Activated gamma-delta T cell treated with anti-CD3 and anti-CD28 coated beads, Interleukin-2, amount 50 U/mL, for 16 hours (primary cell): ENCODE results near the gene RDH13.
"Not testable (repeated sequence)": the region's sequence is repeated elsewhere in the genome, so short reads cannot be mapped to it uniquely, and the experiment has no call there.

Experiments used
- DNase-seq: peaks from one replicate; pipeline ENCODE4 v3.0.0-alpha.2; 2020; ENCODE audit warnings: low read depth

RDH13 gene

DNA sequence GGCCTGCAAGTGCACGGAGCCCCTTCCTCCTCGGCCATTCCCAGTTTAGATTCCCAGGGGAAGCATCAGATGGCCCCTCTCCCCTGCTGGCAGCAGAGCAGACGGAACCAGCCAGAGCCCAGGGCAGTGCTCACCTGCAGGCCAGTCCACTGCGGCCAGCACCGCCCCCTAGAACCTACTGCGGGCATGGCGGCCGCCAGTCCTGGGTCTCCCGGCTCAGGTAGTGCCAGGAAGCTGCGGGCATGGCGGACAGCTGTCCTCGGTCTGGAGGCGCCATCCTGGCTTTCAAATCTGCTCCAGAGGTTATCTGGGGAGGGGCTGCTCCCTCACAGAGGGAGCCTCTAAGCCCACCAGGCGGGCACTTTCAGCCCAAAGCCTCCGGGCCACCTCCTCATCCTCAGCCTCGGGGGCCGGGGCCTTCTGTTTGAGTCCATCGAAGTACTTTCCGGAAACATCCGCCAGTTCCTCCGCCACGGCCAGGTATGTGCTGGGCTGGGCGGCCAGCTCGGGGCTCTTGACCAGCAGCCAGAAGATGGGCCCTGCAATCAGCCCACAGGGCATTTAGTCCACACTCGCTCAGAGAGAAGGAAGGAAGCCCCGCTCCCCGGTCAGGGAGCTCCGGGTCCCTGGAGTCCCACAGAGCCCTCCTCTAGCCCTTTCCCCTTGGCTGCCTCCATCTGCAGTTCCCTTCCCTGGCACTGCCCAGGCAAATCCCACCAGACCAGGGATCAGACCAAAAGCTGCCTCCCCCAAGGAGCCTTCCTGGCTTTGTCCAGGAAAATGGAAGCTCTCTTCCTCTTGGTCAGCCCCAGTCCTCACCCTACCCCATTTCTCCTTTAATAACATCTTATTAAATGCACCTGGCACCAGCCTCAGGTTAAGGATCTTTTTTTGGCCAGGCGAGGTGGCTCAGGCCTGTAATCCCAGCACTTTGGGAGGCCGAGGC, 17.9 kb downstream of the RDH13 start:
- no peak for DNase-seq

DNA sequence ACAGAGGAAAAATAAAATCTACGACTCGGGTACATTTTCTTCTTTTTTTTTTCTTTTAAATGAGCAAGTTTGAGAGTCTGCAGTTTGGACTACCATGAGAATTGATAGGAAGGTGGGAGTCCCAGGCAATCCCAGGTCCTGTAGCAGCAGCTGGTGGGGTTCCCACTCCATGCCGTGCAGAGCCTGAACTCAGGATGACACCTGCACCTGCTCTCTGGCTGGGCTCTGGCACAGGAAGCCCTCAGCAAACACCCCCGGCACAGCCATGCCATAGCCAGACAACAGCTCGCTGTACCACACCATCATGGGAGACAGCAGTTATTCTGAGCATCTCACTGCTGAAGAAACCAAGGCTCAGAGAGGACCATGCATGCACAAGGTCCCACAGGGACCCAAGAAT, 18.7 kb downstream of the RDH13 start:
- no peak for DNase-seq

DNA sequence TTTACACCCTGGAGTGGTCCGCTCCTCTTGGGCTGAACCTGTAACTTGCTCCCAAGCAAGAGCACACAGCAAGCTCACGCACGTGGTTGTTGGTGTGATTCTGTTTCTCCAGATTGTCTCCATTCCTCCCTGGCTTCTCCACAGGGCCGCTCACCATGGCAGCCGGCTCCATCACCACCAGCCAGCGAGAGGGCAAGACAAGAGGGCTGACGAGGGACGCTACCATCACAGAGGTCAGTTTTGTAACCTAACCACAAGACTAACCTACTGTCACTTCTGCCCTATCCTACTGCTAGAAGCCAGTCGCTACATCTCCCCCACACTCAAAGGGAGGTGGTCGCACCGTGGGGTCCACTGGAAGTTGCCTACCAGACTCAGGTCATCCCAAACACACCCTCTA, 20.3 kb downstream of the RDH13 start:
- no peak for DNase-seq

DNA sequence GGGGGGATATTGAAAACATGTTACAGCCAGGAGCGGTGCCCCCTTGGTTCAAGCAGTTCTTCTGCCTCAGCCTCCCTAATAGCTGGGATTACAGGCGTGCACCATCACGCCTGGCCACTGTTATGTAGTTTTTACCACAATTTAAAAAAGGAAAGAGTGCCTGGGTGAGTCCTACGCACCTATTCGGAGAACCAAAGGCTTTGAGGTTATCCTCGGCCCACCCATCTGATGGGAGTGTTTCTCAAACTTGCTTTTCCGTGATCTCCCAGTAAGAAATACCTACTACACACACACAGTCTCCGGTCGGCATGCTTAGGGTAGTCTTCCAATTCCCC, 20.6 kb downstream of the RDH13 start:
- no peak for DNase-seq

DNA sequence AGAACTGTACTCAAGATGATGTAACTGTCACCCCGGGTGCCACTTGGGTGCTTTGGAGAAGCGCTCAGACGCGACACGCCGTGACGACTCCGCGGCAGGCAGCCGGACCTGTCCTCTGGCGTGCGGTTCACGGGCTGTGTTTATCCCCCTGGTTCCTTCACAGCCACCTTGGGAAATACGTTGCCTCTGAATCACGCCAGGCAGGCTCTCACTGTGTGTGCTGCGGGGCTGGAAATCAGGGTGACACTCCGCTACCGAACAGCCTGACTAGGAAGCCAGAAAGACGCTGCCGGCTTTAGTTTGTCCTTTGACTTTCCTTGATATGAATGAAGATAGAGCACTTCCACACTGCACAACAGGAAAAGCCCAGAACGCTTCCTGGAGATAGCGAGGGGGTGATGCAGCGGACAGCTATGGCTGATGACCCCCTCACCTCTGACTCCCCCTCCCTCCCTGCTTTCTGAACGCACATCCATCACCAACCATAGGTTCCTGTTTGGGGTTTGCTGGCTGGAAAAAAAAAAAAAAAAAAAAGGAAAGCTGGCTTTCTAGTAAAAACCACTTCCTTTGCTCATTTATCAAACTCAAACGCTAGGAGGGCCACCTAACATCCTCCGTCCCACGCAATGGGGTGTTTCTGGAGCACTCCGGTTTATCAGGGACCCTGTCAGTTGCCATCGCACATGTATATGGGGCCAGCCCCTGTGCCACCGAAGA, 21.2 kb downstream of the RDH13 start:
- DNase-seq = no peak

DNA sequence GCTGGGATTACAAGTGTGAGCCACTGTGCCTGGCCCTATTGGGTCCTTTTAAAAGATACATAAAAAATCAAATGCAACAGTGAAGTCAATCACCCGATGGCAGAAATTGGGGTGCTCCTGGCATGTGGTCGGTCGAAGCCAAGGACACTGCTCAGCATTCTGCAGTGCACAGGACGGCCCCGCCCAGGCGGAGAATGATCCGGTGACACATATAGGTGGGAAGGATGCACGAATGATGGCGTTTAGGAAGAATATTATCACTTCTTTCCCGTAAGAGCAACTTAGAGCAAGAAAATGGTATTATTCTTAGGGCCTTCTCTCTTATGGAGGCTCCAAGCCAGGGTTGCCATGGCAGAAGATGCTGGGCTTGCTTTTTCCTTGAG, 21.7 kb downstream of the RDH13 start:
- DNase-seq = no peak

DNA sequence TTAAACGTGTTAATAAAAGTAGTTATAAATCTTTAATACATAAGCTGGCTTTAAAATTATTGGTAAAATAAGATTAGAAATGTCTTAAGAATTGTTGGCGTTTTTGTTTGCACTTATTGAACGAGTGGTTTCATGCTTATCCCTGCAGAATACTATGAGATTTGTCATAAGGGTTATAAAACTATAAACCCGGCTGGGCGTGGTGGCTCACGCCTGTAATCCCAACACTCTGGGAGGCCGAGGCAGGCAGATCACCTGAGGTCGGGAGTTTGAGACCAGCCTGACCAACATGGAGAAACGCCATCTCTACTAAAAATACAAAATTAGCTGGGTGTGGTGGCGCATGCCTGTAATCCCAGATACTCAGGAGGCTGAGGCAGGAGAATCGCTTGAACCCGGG, 22.3 kb downstream of the RDH13 start:
- not testable (repeated sequence) for DNase-seq

DNA sequence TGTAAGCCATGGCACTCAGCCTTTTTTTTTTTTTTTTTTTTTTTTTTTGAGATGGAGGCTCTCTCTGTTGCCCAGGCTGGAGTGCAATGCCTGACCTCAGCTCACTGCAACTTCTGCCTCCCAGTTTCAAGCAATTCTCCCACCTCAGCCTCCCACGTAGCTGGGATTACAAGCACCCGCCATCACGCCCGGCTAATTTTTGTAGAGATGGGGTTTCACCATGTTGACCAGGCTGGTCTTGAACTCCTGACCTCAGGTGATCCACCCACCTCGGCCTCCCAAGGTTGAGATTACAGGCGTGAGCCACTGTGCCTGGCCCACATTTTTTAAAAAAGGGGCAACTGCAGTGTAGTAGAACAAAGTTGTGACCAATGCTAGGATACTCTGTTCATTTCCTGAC, 25.3 kb downstream of the RDH13 start:
- not testable (repeated sequence) for DNase-seq

DNA sequence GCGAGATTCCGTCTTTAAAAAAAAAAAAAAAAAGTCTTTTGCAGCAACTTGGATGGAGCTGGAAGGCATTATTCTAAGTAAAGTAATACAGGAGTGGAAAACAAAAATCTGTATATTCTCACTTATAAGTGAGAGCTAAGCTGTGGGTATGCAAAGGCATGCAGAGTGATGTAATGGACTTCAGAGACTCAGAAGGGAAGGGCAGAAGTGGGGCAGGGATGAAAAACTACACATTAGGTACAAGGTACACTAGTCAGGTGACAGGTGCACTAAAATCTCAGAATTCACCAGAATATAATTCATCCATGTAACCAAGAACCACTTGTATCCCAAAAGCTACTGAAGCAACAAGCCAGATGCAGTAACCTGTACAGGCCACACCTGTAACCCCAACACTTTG, 26.9 kb downstream of the RDH13 start:
- no peak for DNase-seq

DNA sequence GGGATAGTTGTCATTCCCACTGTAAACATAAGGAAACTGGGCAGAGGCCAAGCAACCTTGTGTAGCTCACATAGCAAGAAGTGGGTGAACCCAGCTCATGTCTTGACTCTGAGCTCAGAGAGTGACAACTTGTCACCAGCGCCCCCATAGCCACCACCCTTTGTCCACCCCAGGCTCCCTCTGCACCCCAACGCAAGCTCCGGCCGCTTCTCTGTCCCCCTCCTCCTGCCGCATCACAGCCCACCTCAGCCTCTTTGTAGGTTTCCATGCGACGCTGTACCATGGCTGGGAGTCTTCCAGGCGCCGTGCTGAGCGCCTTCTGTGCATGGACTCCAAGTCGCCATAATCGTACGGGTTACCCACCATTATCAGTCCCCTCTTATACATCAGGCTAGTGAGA, 28.2 kb downstream of the RDH13 start:
- no peak for DNase-seq

DNA sequence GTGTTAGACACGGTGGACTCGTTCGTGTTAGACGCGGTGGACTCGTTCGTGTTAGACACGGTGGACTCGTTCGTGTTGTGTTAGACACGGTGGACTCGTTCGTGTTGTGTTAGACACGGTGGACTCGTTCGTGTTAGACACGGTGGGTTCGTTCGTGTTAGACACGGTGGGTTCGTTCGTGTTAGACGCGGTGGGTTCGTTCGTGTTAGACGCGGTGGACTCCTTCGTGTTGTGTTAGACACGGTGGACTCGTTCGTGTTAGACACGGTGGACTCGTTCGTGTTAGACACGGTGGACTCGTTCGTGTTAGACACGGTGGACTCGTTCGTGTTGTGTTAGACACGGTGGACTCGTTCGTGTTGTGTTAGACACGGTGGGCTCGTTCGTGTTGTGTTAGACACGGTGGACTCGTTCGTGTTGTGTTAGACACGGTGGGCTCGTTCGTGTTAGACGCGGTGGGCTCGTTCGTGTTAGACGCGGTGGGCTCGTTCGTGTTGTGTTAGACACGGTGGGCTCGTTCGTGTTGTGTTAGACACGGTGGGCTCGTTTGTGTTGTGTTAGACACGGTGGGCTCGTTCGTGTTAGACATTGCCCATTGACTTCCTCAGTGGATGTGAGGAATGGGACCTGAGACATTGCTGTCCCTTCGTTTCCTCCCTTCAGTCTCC, 29.8 kb downstream of the RDH13 start:
- DNase-seq = not testable (repeated sequence)

DNA sequence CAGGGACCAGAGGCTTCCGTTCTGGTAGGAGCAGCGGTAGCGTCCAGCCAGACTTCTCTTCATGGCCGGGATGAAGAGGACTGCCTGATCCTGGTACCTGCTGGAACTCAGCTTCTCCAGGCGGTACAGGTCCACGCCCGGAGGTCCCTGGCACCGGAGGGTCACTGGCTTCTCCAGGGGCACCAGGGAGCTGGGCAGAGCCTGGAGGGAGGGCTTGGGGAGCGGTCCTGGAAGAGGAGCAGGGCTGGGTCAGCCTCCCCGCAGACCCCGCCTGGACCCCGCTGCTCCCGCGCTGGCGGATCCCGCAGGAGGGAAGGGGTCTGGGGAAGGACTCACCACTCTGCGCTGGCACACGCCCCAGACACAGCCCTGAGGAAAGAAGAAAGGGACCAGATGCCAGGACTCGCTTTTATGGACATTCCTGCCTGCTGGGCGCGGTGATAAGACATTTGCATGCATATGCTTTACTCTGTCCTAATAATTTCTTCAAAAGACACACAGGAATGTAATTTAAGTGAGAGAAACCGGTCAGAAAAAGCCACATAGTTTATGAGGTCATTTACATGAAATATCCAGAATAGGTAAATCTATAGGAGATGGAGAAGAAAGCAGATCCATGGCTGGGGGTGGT, 30.7 kb downstream of the RDH13 start:
- no peak for DNase-seq

DNA sequence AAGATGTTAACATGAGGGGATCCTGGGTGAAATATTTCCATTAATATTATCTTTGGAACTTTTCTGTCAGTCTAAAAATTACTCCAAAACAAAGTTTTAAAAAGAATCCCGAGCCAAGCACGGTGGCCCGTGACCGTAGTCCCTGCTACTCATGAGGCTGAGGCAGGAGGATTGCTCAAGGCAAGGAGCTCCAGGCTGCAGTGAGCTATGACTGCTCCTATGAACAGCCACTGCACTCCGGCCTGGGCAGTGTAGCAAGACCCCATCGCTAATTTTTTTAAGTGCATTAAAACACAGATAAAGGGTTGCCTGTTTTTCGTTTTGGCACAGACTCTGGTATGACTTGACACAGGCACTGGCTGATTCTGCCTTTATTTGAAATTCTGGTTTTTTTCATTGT, 31.8 kb downstream of the RDH13 start:
- no peak for DNase-seq

DNA sequence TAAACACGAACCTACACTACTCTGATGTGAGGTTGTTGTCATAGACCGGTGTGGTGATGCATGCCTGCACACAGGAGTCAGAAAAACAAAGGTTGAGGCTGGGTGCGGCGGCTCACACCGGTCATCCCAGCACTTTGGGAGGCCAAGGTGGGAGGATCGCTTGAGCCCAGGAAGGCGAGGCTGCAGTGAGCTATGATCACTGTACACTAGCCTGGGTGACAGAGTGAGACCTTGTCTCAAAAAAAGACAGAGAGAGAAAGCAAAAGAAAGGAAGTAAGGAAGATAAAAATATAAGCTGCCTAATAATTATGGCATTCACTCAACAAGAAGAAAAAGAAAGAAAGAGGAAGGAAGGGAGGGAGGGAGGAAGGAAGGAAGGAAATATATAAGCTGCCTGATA, 34.2 kb downstream of the RDH13 start:
- no peak for DNase-seq

DNA sequence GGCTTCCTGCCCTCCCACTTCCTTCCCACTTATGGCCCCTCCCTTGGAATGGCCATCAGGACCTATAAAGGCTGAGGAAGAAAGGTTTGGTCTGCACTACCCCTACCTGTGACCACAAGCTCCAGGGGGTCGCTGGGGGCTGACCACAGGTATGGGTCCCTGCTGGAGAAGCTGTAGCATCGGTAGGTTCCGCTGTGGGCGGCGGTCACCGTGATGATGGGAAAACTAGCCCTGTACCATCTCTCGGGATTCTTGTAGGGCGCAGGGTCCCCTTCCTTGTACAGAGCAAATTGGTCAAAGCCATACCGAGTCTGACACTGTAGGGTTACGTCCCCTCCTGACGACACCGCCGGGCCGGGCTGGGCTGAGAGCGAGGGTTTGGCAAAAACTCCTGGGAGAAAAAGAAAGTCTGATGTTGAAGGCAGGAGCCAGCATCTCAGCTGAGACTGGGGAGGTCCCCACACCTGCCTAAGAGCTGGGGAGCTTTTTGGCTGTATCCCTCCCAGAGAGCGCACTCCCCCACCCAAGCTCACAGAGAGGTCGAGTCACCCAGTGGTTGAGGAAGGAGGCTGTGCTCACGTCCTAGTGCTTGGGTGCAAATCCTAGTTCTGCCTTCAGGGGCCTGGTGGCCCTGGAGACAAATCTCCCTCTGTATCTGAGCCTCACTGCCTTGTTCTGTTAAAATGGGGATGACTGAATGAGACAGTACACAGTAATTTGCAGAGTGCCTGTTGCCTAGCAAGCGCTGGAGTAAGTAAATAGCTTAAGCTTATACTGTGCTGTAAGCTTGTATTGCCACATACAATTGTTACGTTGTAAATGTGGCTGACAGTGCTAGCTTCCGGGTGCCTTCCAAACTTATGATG, 35.2 kb downstream of the RDH13 start:
- no peak for DNase-seq

DNA sequence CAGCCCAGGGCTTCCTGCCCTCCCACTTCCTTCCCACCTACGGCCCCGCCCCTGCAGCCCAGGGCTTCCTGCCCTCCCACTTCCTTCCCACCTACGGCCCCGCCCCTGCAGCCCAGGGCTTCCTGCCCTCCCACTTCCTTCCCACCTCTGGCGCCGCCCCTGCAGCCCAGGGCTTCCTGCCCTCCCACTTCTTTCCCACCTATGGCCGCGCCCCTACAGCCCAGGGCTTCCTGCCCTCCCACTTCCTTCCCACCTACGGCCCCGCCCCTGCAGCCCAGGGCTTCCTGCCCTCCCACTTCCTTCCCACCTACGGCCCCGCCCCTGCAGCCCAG, 35.8 kb downstream of the RDH13 start:
- not testable (repeated sequence) for DNase-seq

DNA sequence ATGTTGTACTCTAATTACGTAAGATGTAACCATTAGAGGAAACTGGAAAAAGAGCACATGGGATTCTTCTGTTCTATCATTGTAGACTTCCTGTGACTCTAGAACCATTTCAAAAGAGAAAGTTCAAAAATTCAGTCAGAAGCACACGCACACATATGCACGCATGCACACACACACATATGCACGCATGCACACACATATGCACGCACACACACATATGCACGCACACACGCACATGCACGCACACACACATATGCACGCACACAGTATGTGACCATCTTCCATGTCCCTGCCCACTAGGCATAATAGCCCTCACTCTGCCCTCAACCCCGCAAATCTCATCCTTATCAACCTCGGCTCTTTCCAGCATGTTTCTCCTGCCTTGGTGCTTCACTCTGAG, 38.8 kb downstream of the RDH13 start:
- DNase-seq = no peak

DNA sequence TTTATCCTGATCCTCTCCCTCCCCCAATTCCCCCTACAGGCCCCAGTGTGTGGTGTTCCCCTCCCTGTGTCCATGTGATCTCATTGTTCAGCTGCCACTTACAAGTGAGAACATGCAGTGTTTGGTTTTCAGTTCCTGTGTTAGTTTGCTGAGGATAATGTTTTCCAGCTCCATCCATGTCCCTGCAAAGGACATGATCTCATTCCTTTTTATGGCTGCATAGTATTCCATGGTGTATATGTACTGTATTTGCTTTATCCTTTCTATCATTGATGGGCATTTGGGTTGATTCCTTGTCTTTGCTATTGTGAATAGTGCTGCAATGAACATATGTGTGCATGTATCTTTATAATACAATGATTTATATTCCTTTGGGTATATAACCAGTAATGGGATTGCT, 42.6 kb downstream of the RDH13 start:
- not testable (repeated sequence) for DNase-seq

DNA sequence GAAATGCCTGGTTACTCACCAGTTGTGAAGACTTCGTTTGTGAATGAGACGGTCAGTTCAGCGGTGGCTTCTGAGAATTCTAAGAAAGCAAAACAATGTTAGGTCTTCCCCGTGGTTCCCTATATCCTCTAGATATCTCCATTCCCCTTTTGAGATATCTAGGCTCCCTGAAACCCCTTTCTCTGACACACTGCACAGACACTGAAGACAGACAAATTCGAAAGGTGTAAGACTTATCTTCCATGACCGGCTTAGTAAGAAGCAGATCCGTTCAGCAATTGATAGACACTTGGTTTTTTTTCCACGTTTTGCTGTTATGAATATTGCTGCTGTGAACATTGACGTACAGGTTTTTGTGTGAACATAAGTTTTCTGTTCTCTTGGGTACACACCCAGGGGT, 44.3 kb downstream of the RDH13 start:
- no peak for DNase-seq

DNA sequence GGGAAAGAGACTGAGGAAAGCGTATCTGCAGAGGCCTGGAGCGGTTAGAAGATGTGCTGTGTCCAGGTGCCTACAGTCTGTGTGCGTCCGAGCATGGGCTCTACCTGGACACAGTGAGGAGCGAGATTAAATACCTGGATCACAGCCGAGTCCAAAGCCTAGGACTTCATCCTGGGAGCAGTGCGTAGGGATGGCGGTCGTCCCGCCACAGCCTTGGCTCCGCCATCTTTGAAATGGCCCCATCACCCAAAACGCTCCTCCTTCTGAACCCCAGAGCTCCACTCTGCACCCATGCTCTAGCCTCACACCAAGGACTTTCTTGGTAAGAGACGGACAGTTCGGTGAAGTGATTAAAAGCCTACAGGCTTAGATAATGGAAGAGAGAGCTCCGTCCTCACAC, 44.7 kb downstream of the RDH13 start:
- DNase-seq = no peak

DNA sequence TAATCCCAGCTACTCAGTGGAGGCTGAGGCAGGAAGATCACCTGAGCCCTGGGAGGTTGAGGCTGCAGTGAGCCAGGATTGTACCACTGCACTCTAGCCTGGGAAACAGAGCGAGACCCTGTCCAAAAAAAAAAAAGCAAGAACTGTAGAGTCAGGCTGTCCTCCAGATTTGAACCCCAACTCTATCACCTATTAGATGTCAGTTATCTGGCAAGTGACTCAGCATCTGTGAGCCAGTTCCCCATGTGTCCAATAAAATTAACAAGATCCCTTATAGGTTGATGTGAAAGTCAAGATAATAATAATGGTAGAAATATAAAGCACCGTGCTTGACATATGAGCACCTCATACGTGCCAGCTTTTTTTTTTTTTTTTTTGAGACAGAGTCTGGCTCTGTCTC, 46.9 kb downstream of the RDH13 start:
- no peak for DNase-seq

DNA sequence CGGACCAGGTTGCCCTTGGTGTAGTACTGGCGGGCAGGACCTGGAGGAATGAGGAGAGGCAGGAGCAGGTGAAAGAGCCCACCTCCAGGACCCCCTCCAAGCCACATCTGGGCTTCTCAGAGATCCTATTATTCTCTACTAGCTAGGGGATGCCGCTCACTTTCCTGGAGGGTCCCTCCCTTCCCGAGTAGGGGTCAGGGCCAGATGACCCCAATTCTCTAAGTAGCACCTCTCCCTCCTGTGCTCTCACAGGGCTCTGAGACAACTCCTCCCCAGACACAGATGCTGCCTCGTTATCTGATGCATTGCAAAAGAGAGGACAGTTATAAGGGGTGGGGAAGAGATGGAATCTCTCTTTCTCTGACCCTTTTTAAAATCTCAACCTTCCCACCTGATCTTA, 47.8 kb downstream of the RDH13 start:
- DNase-seq = no peak
